ENCODE data around the gene JAK1. TPM values are rescaled to one million over a fixed set of nuclear protein-coding genes. Genes with fewer than 3 reads are reported as not detected.

JAK1 gene
- total and polyA plus RNA-seq, 2 of the 8 experiments (the other 6 are each of a cell fraction or from before 2014, with no cell fraction given): 7.8 to 24.5 TPM

GRCh38 chr1:64928325-64928724 lies 38.0 kb downstream of the JAK1 start (continued):
- no peak for TF ChIP-seq ATF2 (IDR thresholded peaks at IDR 0.05; ENCODE audit: low read length)

All from H1 (cell line).